ENCODE data around the gene TMBIM1. TPM values are rescaled to one million over a fixed set of nuclear protein-coding genes. Genes with fewer than 3 reads are reported as not detected.

TMBIM1 gene
- total RNA-seq, 3 donors from 2014 or later, result 168 to 330 (median 170) TPM

- peak overlapping the region; percentile 76 to 90 (median 87) for H3K4me3 ChIP-seq
- no peak for DNase-seq (ENCODE audit: low spot score in 2 of 2)
- H3K27me3 ChIP-seq, result no peaks in the 10 kb centered on the region
- H3K27ac ChIP-seq, result peak overlapping the region; percentile 56 to 80
- intact Hi-C loops (cut with DNase I; ENCODE audit: low total_unique reads), result no loop called here
- H3K4me1 ChIP-seq, result peaks cover 8 to 19% of the 10 kb centered on the region in 2 donors
- TF ChIP-seq POLR2AphosphoS5 (IDR thresholded peaks at IDR 0.05) (no peak), CTCF (IDR thresholded peaks at IDR 0.05) (no peak), POLR2A (IDR thresholded peaks at IDR 0.05) (no peak)
- H3K9me3 ChIP-seq, result no peaks in the 10 kb centered on the region
- peaks cover 20% of the 10 kb centered on the region for H3K36me3 ChIP-seq
Measured at GRCh38 chr2:218270721-218271486, 21.4 kb downstream of the TMBIM1 start.

GRCh38 chr2:218269900-218270720 lies 22.2 kb downstream of the TMBIM1 start, which contains the start of the genes AAMP and PNKD:
Gene AAMP, minus strand, starts transcription at chr2:218270137. Its CDS starts 51 bp downstream, at chr2:218270086.
Gene PNKD, plus strand, starts transcription at chr2:218270519. Its CDS starts 17 bp downstream, at chr2:218270536.
- intact Hi-C loops (cut with DNase I; ENCODE audit: low total_unique reads), result loop anchor here (2.0 kb wide), 1 partner anchor 133 kb away; no protein-coding TSS in a partner anchor
- peaks cover 20% of the 10 kb centered on the region for H3K36me3 ChIP-seq
- no peaks in the 10 kb centered on the region for H3K27me3 ChIP-seq
- TF ChIP-seq CTCF (IDR thresholded peaks at IDR 0.05), result peak; percentile 14 to 19 (median 17)
- TF ChIP-seq POLR2A (IDR thresholded peaks at IDR 0.05), result peak; percentile 74
- peak in 2 of 3 donors; percentile 81 to 84 for TF ChIP-seq POLR2AphosphoS5 (IDR thresholded peaks at IDR 0.05)
- H3K4me3 ChIP-seq, result peak within 1 kb of the TSS; percentile 76 to 90 (median 87)
- no peaks in the 10 kb centered on the region for H3K9me3 ChIP-seq
- H3K27ac ChIP-seq, result peak within 1 kb of the TSS; percentile 86 to 89
- DNase-seq (ENCODE audit: low spot score in 2 of 2), result peak; percentile 100
- H3K4me1 ChIP-seq, result peaks cover 8 to 19% of the 10 kb centered on the region in 2 donors

DNA sequence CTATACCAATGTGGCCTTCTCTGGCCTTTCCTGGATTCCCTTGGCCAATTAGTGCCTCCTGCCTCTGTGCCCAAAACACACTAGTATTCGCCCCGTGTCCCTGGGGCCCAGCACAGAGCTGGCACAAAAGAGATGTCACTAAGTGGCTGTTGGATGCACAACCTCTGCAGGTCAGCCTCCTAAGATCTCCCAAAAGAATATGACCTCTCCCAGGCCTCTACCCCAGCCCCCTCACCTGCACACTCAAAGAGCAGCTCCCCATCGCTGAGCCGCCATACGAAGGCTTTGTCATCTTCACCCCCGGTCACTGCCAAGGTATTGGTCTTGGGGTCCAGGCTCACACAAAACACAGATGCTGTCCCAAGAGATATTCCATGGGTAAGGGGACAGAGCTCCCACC lies 25.0 kb downstream of the TMBIM1 start:
- intact Hi-C loops (cut with DNase I; ENCODE audit: low total_unique reads), result no loop called here
- no peak for DNase-seq (ENCODE audit: low spot score in 2 of 2)

DNA sequence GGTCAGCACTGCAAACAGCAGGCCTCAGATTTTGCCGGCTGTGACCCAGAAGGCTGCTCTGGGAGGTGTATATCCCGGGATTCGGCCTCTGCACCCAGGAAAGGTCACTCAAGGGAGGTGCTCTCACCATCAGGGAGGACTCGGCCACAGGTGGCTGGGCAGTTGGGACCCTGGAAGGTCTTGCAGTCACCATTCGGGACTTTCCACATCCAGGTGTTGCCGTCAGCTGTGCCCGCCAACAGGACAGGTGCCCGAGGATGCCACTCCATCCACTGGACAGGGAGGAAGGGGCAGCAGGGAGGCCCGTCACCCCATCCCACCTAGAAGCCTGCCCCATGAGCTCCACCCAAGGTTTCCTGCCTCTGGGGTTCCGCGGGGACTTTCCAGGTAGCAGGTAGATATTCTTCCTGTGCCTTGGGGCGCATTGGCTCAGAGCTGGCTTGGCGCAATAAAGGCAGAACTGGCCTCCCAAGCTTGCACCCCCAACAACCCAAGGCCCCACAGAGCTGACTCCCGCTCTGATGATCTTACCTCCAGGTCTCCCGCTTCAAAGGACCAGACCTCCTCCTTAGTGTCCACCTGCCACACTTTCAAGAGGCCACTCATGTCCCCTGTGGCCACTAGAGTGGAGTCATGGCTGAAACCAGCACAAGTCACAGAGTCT lies 25.9 kb downstream of the TMBIM1 start:
- Histone ChIP-seq H3K27me3 (no peaks in the 10 kb centered on the region), H3K9me3 (no peaks in the 10 kb centered on the region), H3K4me1 (peaks cover 3 to 9% of the 10 kb centered on the region in 2 donors), H3K27ac (no peak overlapping the region), H3K36me3 (peaks cover 13% of the 10 kb centered on the region), H3K4me3 (no peak overlapping the region)
- no peak for DNase-seq (ENCODE audit: low spot score in 2 of 2)
- TF ChIP-seq POLR2AphosphoS5 (IDR thresholded peaks at IDR 0.05), result no peak
- TF ChIP-seq POLR2A (IDR thresholded peaks at IDR 0.05), result no peak
- TF ChIP-seq CTCF (IDR thresholded peaks at IDR 0.05), result no peak
- intact Hi-C loops (cut with DNase I; ENCODE audit: low total_unique reads), result no loop called here

More for the DNA sequence above, 25.0 kb downstream of the TMBIM1 start:
- TF ChIP-seq POLR2A (IDR thresholded peaks at IDR 0.05) (no peak), CTCF (IDR thresholded peaks at IDR 0.05) (no peak), POLR2AphosphoS5 (IDR thresholded peaks at IDR 0.05) (no peak)
- no peak overlapping the region for H3K27ac ChIP-seq
- peaks cover 13% of the 10 kb centered on the region for H3K36me3 ChIP-seq
- no peaks in the 10 kb centered on the region for H3K9me3 ChIP-seq
- H3K4me3 ChIP-seq, result no peak overlapping the region
- no peaks in the 10 kb centered on the region for H3K27me3 ChIP-seq
- peaks cover 5 to 14% of the 10 kb centered on the region in 2 donors for H3K4me1 ChIP-seq

Data from breast epithelium (tissue), 4 donors.